H1 (cell line): ENCODE data around the gene HMOX2. TPM values are rescaled to one million over a fixed set of nuclear protein-coding genes. Genes with fewer than 3 reads are reported as not detected.

Experiments
- CTCF ChIA-PET: fragments of 300-600 bp; sonication (Branson Sonifier 250); formaldehyde crosslinking; loops from one replicate; lab custom pipeline; 2021; ENCODE audit not compliant: partially characterized antibody; lab: Charles Lee
- POLR2A ChIA-PET: fragments of 300-600 bp; sonication (Branson Sonifier 250); formaldehyde crosslinking; loops from one replicate; lab custom pipeline; 2021; ENCODE audit warnings: inconsistent platforms; ENCODE audit not compliant: partially characterized antibody; lab: Charles Lee
- DNase-seq, 2 experiments: peaks; one replicate each; pipeline versions ENCODE4 v3.0.0 to v3.0.0-alpha.2; 2010 to 2022; ENCODE audit warnings: low spot score in 2 of 2, low read depth in 1 of 2, mixed read lengths in 1 of 2
- FAIRE-seq: peaks from 2 replicates; lab custom pipeline; 2011; peaks lifted over from hg19 to GRCh38; lab: Jason Lieb, UNC
- H2AFZ ChIP-seq: 2 replicates; pipeline ENCODE4 v1.8.1; 2012; ENCODE audit warnings: low read length, inconsistent platforms
- H2AK5ac ChIP-seq: 2 replicates; pipeline ENCODE4 v1.6.1; 2013; ENCODE audit warnings: low read depth, low read length
- H2BK120ac ChIP-seq: replicated peaks from 2 replicates; pipeline ENCODE3; 2013; ENCODE audit warnings: low read depth, low read length, inconsistent platforms
- H2BK12ac ChIP-seq: 2 replicates; pipeline ENCODE4 v1.6.1; 2013; ENCODE audit warnings: low read depth, low read length
- H2BK15ac ChIP-seq: 2 replicates; pipeline ENCODE4 v1.6.1; 2013; ENCODE audit warnings: low read length
- H2BK20ac ChIP-seq: 2 replicates; pipeline ENCODE4 v1.6.1; 2013; ENCODE audit warnings: low read length
- H2BK5ac ChIP-seq: 2 replicates; pipeline ENCODE4 v1.6.1; 2013; ENCODE audit warnings: low read depth, low read length
- H3K14ac ChIP-seq: 2 replicates; pipeline ENCODE4 v1.6.1; 2013; ENCODE audit warnings: inconsistent platforms; ENCODE audit not compliant: insufficient read length
- H3K18ac ChIP-seq: 2 replicates; pipeline ENCODE4 v1.6.1; 2013; ENCODE audit warnings: low read length; ENCODE audit errors: extremely low read depth
- H3K23ac ChIP-seq: 2 replicates; pipeline ENCODE4 v1.6.1; 2013; ENCODE audit warnings: inconsistent platforms; ENCODE audit not compliant: insufficient read length
- H3K23me2 ChIP-seq: 2 replicates; pipeline ENCODE4 v1.6.1; 2013; ENCODE audit warnings: low read depth, low read length
- H3K27ac ChIP-seq: 2 replicates; pipeline ENCODE4 v1.6.1; 2011; ENCODE audit warnings: low read depth, low read length, inconsistent platforms
- H3K27me3 ChIP-seq, 4 experiments: replicated peaks in 1 of 4; 1 replicate in 1 of 4; 2 replicates in 3 of 4; pipeline versions ENCODE4 v1.6.1 to v1.8.1; 2011 to 2013; ENCODE audit warnings: low read length in 3 of 4, mild to moderate bottlenecking in 3 of 4, inconsistent platforms in 2 of 4, mixed read lengths in 2 of 4, moderate library complexity in 1 of 4; ENCODE audit not compliant: control insufficient read depth in 3 of 4, insufficient read depth in 3 of 4; ENCODE audit errors: extremely low read depth in 1 of 4
- H3K36me3 ChIP-seq, 4 experiments: 2 replicates each; pipeline versions ENCODE4 v1.6.1 to v1.8.1; 2011 to 2013; ENCODE audit warnings: mild to moderate bottlenecking in 4 of 4, low read length in 3 of 4, moderate library complexity in 2 of 4, control low read depth in 1 of 4, inconsistent platforms in 1 of 4; ENCODE audit not compliant: insufficient read depth in 4 of 4, control insufficient read depth in 2 of 4
- H3K4ac ChIP-seq: replicated peaks from 2 replicates; pipeline ENCODE3; 2013; ENCODE audit warnings: low read length, low read depth, mixed read lengths, inconsistent platforms; ENCODE audit not compliant: insufficient read length
- H3K4me1 ChIP-seq, 4 experiments: replicated peaks in 1 of 4; 1 replicate in 1 of 4; 2 replicates in 3 of 4; pipeline versions ENCODE4 v1.6.1 to v1.8.1; 2011 to 2013; ENCODE audit warnings: low read length in 3 of 4, inconsistent platforms in 2 of 4, mixed read lengths in 1 of 4; ENCODE audit not compliant: insufficient read depth in 4 of 4, control insufficient read depth in 3 of 4
- H3K4me2 ChIP-seq, 2 experiments: 2 replicates each; pipeline versions ENCODE4 v1.6.1 to v1.8.1; 2011 to 2013; ENCODE audit warnings: low read depth in 2 of 2, low read length in 2 of 2, control low read depth in 1 of 2, inconsistent platforms in 1 of 2, mild to moderate bottlenecking in 1 of 2; ENCODE audit not compliant: insufficient read depth in 1 of 2
- H3K4me3 ChIP-seq, 4 experiments: fragments of 200-600, 300-600 bp in 1 of 4; sonication (generic), shearing (Covaris generic), sonication (Bioruptor Twin) in 1 of 4; 2 replicates each; pipeline versions ENCODE4 v1.5.1 to v1.8.1; 2011 to 2016; ENCODE audit warnings: low read length in 4 of 4, low read depth in 3 of 4, control low read depth in 2 of 4, inconsistent platforms in 2 of 4, mild to moderate bottlenecking in 2 of 4, mixed read lengths in 1 of 4, moderate library complexity in 1 of 4; ENCODE audit not compliant: insufficient read depth in 2 of 4; ENCODE audit errors: extremely low read depth in 1 of 4
- H3K56ac ChIP-seq: replicated peaks from 2 replicates; pipeline ENCODE3; 2013; ENCODE audit warnings: low read depth, mild to moderate bottlenecking, mixed read lengths, low read length, inconsistent platforms; ENCODE audit not compliant: insufficient read length
- H3K79me1 ChIP-seq: 2 replicates; pipeline ENCODE4 v1.6.1; 2013; ENCODE audit warnings: low read depth, low read length, control low read depth
- H3K79me2 ChIP-seq, 2 experiments: 2 replicates each; pipeline versions ENCODE4 v1.6.1 to v1.8.1; 2012 to 2013; ENCODE audit warnings: low read length in 2 of 2, mild to moderate bottlenecking in 2 of 2, inconsistent platforms in 1 of 2; ENCODE audit not compliant: insufficient read depth in 2 of 2, control insufficient read depth in 1 of 2
- H3K9ac ChIP-seq, 4 experiments: replicated peaks in 1 of 4; 1 replicate in 1 of 4; 2 replicates in 3 of 4; pipeline versions ENCODE4 v1.6.1 to v1.8.1; 2011 to 2013; ENCODE audit warnings: low read depth in 3 of 4, low read length in 3 of 4, control low read depth in 2 of 4, mild to moderate bottlenecking in 2 of 4, moderate library complexity in 2 of 4, inconsistent platforms in 1 of 4; ENCODE audit errors: extremely low read depth in 1 of 4
- H3K9me3 ChIP-seq, 2 experiments: 2 replicates each; pipeline versions ENCODE4 v1.6.1 to v1.8.1; 2012 to 2013; ENCODE audit warnings: mild to moderate bottlenecking in 2 of 2, moderate library complexity in 2 of 2, control low read depth in 1 of 2, inconsistent platforms in 1 of 2, low read depth in 1 of 2, low read length in 1 of 2, mixed read lengths in 1 of 2; ENCODE audit not compliant: insufficient read depth in 2 of 2
- H4K20me1 ChIP-seq, 2 experiments: replicated peaks in 1 of 2; 2 replicates each; pipeline versions ENCODE3 to v1.8.1; 2011 to 2013; ENCODE audit warnings: inconsistent platforms in 2 of 2, low read length in 2 of 2, mild to moderate bottlenecking in 1 of 2; ENCODE audit not compliant: insufficient read depth in 2 of 2, control insufficient read depth in 1 of 2
- H4K5ac ChIP-seq: 2 replicates; pipeline ENCODE4 v1.6.1; 2013; ENCODE audit warnings: low read length, low read depth, mixed read lengths, inconsistent platforms; ENCODE audit not compliant: insufficient read length
- H4K8ac ChIP-seq: 2 replicates; pipeline ENCODE4 v1.8.0; 2013; ENCODE audit warnings: mild to moderate bottlenecking, moderate library complexity, low read length, inconsistent platforms; ENCODE audit not compliant: insufficient read depth; ENCODE audit errors: extremely low read depth
- H4K91ac ChIP-seq: replicated peaks from 2 replicates; pipeline ENCODE3; 2013; ENCODE audit warnings: low read length, mixed read lengths, inconsistent platforms; ENCODE audit not compliant: insufficient read length
- ATF3 ChIP-seq: IDR thresholded peaks from 2 replicates; pipeline ENCODE4 v1.6.1; 2011; ENCODE audit warnings: low read depth, mild to moderate bottlenecking, low read length; ENCODE audit not compliant: insufficient read depth
- CBX5 ChIP-seq: fragments of 300-800, 300-1000 bp; sonication (generic); IDR thresholded peaks from 2 replicates; pipeline ENCODE4 v1.7.1; 2016; ENCODE audit warnings: antibody characterized with exemption, low read length, low read depth
- CBX8 ChIP-seq: fragments of 300-800, 300-1000 bp; sonication (generic); IDR thresholded peaks from 2 replicates; pipeline ENCODE4 v1.7.1; 2016; ENCODE audit warnings: low read depth, low read length, borderline replicate concordance
- CREB1 ChIP-seq: IDR thresholded peaks from 2 replicates; pipeline ENCODE4 v1.6.1; 2012; ENCODE audit warnings: inconsistent platforms
- EGR1 ChIP-seq: IDR thresholded peaks from 2 replicates; pipeline ENCODE4 v1.6.1; 2011; ENCODE audit warnings: low read depth, low read length, borderline replicate concordance
- GABPA ChIP-seq: IDR thresholded peaks from 2 replicates; pipeline ENCODE4 v1.6.1; 2011; ENCODE audit warnings: mild to moderate bottlenecking, low read length, moderate library complexity, borderline replicate concordance; ENCODE audit not compliant: insufficient read depth
- HDAC6 ChIP-seq: IDR thresholded peaks from one replicate; pipeline ENCODE4 v1.7.1; 2012; ENCODE audit warnings: low read depth, mild to moderate bottlenecking, inconsistent platforms, low read length, moderate library complexity
- JUND ChIP-seq: IDR thresholded peaks from 2 replicates; pipeline ENCODE4 v1.6.1; 2011; ENCODE audit warnings: mild to moderate bottlenecking, improper control_type of control experiment, low read length
- PHF8 ChIP-seq: fragments of 200-600 bp; sonication (generic); conservative IDR thresholded peaks from 2 replicates; pipeline ENCODE4 v1.7.1; 2012; ENCODE audit warnings: low read depth, mild to moderate bottlenecking, inconsistent platforms, low read length, moderate library complexity
- RXRA ChIP-seq: IDR thresholded peaks from 2 replicates; pipeline ENCODE4 v1.6.1; 2011; ENCODE audit warnings: low read depth, mild to moderate bottlenecking, low read length, moderate library complexity; ENCODE audit not compliant: insufficient read depth
- SP2 ChIP-seq: IDR thresholded peaks from 2 replicates; pipeline ENCODE4 v1.6.1; 2012; ENCODE audit warnings: mild to moderate bottlenecking, low read length, inconsistent platforms
- SUZ12 ChIP-seq: fragments of 200-600 bp; sonication (generic); IDR thresholded peaks from 2 replicates; pipeline ENCODE4 v1.6.1; 2012; ENCODE audit warnings: mild to moderate bottlenecking, inconsistent platforms, low read length, moderate library complexity, mixed read lengths
- TEAD4 ChIP-seq: IDR thresholded peaks from 2 replicates; pipeline ENCODE4 v1.6.1; 2012; ENCODE audit warnings: low read depth, low read length, inconsistent platforms, mixed read lengths
- WGBS, 2 experiments: shearing (Covaris generic) in 1 of 2; methylation state at CpG; one replicate each; pipeline versions ENCODE4 v1.1.6 to v1.1.7; 2013 to 2015; ENCODE audit warnings: low lambda C conversion rate in 2 of 2, mixed read lengths in 2 of 2, inconsistent platforms in 1 of 2, low coverage in 1 of 2, missing lambda C conversion rate in 1 of 2; ENCODE audit not compliant: insufficient replicate concordance in 2 of 2, insufficient coverage in 1 of 2, insufficient read length in 1 of 2; ENCODE audit errors: extremely low coverage in 1 of 2, missing lambda C conversion rate in 1 of 2; 5-methylcytosine and 5-hydroxymethylcytosine counted together
- polyA plus RNA-seq, 7 experiments: library from polyadenylated mRNA; depleted of rRNA in 3 of 7; stranded (reverse) in 5 of 7; unstranded in 2 of 7; fragments of >200 nt in 5 of 7; fragments of 200-250 nt in 2 of 7; gene quantifications; 1 replicate in 5 of 7; 2 replicates in 1 of 7; 4 replicates in 1 of 7; pipeline versions ENCODE4 v1.2.1 to v1.2.3, GENCODE V29; 2011 to 2013; ENCODE audit warnings: missing spikeins in 2 of 7, mixed read lengths in 2 of 7
- total RNA-seq: library from RNA; stranded (reverse); fragmentation: NEBNext Ultra II Directional; extraction: Animal tissue kit (Norgen Biotek cat#: 25700); gene quantifications from 2 replicates; pipeline ENCODE4 v1.2.1, GENCODE V29; 2021

The HMOX2 gene
- total and polyA plus RNA-seq, 2 of the 8 experiments (the other 6 are each of a cell fraction or from before 2014, with no cell fraction given): 36.5 to 48.4 TPM

- POLR2A ChIA-PET: interaction anchor here (1.0 to 2.4 kb wide), 2 partner anchors 10 to 107 kb away, joined by 3 to 6 read pairs; no protein-coding TSS in a partner anchor
- H3K27me3 ChIP-seq: no peaks in the 10 kb centered on the region
- FAIRE-seq: no peak
- H2BK120ac ChIP-seq: no peak overlapping the region
- H3K9me3 ChIP-seq: no peaks in the 10 kb centered on the region
- no peak overlapping the region for H3K14ac ChIP-seq
- no peak overlapping the region for H3K56ac ChIP-seq
- H3K23me2 ChIP-seq: peaks cover under 1% of the 10 kb centered on the region; the same call in 1 of the 2 replicates
- no peak overlapping the region for H2BK20ac ChIP-seq
- CTCF ChIA-PET: interaction anchor here (0.6 to 2.4 kb wide), 7 partner anchors 9 to 554 kb away, joined by 3 to 9 read pairs (median 3); no protein-coding TSS in a partner anchor
- H3K79me2 ChIP-seq: no peaks in the 10 kb centered on the region; a peak in 1 of 4 replicates
- H4K8ac ChIP-seq: no peak overlapping the region
- H3K4me3 ChIP-seq: no peak overlapping the region
- no peak overlapping the region for H3K4ac ChIP-seq
- no peak overlapping the region for H2AFZ ChIP-seq
- H3K9ac ChIP-seq: no peak overlapping the region
- no peak overlapping the region for H2BK5ac ChIP-seq
- H3K4me1 ChIP-seq: no peaks in the 10 kb centered on the region
- 81% methylated on average over 4 of the region's 5 CpGs; no CpG with 5 or more reads in 1 of the 2 experiments for WGBS, 2 experiments
- no peak overlapping the region for H2BK15ac ChIP-seq
- H3K79me1 ChIP-seq: peaks cover 7% of the 10 kb centered on the region
- H4K91ac ChIP-seq: no peak overlapping the region
- H3K36me3 ChIP-seq: peaks cover 0 to 3% (median 0%) of the 10 kb centered on the region in 4 experiments; a peak in 1 of 8 replicates
- DNase-seq: no peak
- H3K27ac ChIP-seq: no peak overlapping the region
- no peak overlapping the region for H3K23ac ChIP-seq
- no peak overlapping the region for H4K5ac ChIP-seq
- H3K18ac ChIP-seq: no peak overlapping the region
- H2BK12ac ChIP-seq: no peak overlapping the region
- H4K20me1 ChIP-seq: no peaks in the 10 kb centered on the region
- no peak overlapping the region for H3K4me2 ChIP-seq
- H2AK5ac ChIP-seq: no peak overlapping the region
- TF ChIP-seq CREB1: no peak
- TF ChIP-seq ATF3: no peak
- no peak for TF ChIP-seq PHF8
- no peak for TF ChIP-seq TEAD4
- TF ChIP-seq CBX5: no peak
- TF ChIP-seq SP2: no peak
- TF ChIP-seq CBX8: no peak
- no peak for TF ChIP-seq JUND
- no peak for TF ChIP-seq RXRA
- TF ChIP-seq SUZ12: no peak
- TF ChIP-seq EGR1: no peak
- no peak for TF ChIP-seq GABPA
- TF ChIP-seq HDAC6: no peak
Observed at GRCh38 chr16:4487955-4488498, 11.8 kb downstream of the HMOX2 start.
